Liver (tissue), 9 donors: Measurements from ENCODE around the gene GPM6B. TPM values are rescaled to one million over a fixed set of nuclear protein-coding genes. Genes with fewer than 3 reads are reported as not detected.

ENCODE experiments used
- DNase-seq: peaks from one replicate; pipeline ENCODE4 v3.0.0-alpha.2; 2017; ENCODE audit warnings: low spot score
- H3K27ac ChIP-seq, 2 donors: one replicate each; pipeline ENCODE4 v1.7.0; 2013; ENCODE audit warnings: inconsistent platforms in 2 of 2, low read length in 2 of 2, control low read depth in 1 of 2, low read depth in 1 of 2, mild to moderate bottlenecking in 1 of 2
- H3K27me3 ChIP-seq, 4 donors: one replicate each; pipeline versions ENCODE4 v1.6.1 to v1.7.0; 2013; ENCODE audit warnings: low read length in 3 of 4, inconsistent platforms in 1 of 4, mild to moderate bottlenecking in 1 of 4, moderate library complexity in 1 of 4; ENCODE audit not compliant: control insufficient read depth in 4 of 4, insufficient read depth in 4 of 4
- H3K36me3 ChIP-seq, 4 donors: one replicate each; pipeline versions ENCODE4 v1.6.1 to v1.7.0; 2013; ENCODE audit warnings: low read length in 3 of 4, mild to moderate bottlenecking in 3 of 4, low read depth in 1 of 4, moderate library complexity in 1 of 4; ENCODE audit not compliant: control insufficient read depth in 4 of 4, insufficient read depth in 3 of 4
- H3K4me1 ChIP-seq, 4 donors: one replicate each; pipeline versions ENCODE4 v1.6.1 to v1.7.0; 2013; ENCODE audit warnings: low read length in 3 of 4, mild to moderate bottlenecking in 3 of 4, moderate library complexity in 1 of 4; ENCODE audit not compliant: control insufficient read depth in 4 of 4, insufficient read depth in 4 of 4
- H3K4me3 ChIP-seq, 3 donors: one replicate each; pipeline versions ENCODE4 v1.6.1 to v1.7.0; 2013; ENCODE audit warnings: low read length in 3 of 3, control low read depth in 1 of 3, low read depth in 1 of 3, mild to moderate bottlenecking in 1 of 3
- H3K9ac ChIP-seq, 2 donors: one replicate each; pipeline ENCODE4 v1.7.0; 2013; ENCODE audit warnings: low read length in 2 of 2, mild to moderate bottlenecking in 2 of 2, moderate library complexity in 2 of 2, control low read depth in 1 of 2, low read depth in 1 of 2
- H3K9me3 ChIP-seq, 4 donors: one replicate each; pipeline versions ENCODE4 v1.6.1 to v1.7.0; 2013; ENCODE audit warnings: low read length in 3 of 4; ENCODE audit not compliant: control insufficient read depth in 4 of 4
- CTCF ChIP-seq: fragments of 150-350 bp; IDR thresholded peaks from 2 replicates; pipeline ENCODE4 v1.5.1; 2017; ENCODE audit warnings: improper control_type of control experiment, low read depth, low read length; ENCODE audit not compliant: missing input control
- EGR1 ChIP-seq, 2 donors: IDR thresholded peaks; 2 replicates each; pipeline ENCODE4 v1.6.1; 2016 to 2018; ENCODE audit warnings: antibody characterized with exemption in 2 of 2, low read depth in 2 of 2
- FOXA1 ChIP-seq: IDR thresholded peaks from 2 replicates; pipeline ENCODE4 v1.6.1; 2016; ENCODE audit warnings: antibody characterized with exemption
- FOXA2 ChIP-seq: IDR thresholded peaks from 2 replicates; pipeline ENCODE4 v1.6.1; 2016; ENCODE audit warnings: antibody characterized with exemption
- HNF4A ChIP-seq, 2 donors: conservative IDR thresholded peaks; 2 replicates each; pipeline ENCODE4 v1.6.1; 2016; ENCODE audit warnings: antibody characterized with exemption in 2 of 2, mild to moderate bottlenecking in 2 of 2
- HNF4G ChIP-seq: IDR thresholded peaks from 2 replicates; pipeline ENCODE4 v1.6.1; 2016; ENCODE audit warnings: antibody characterized with exemption
- JUND ChIP-seq, 2 donors: IDR thresholded peaks; 2 replicates each; pipeline ENCODE4 v1.6.1; 2016; ENCODE audit warnings: antibody characterized with exemption in 2 of 2
- NR2F2 ChIP-seq: IDR thresholded peaks from 2 replicates; pipeline ENCODE4 v1.6.1; 2016; ENCODE audit warnings: antibody characterized with exemption
- RAD21 ChIP-seq, 2 donors: IDR thresholded peaks; 2 replicates each; pipeline ENCODE4 v1.6.1; 2016; ENCODE audit warnings: antibody characterized with exemption in 2 of 2, mild to moderate bottlenecking in 2 of 2
- RXRA ChIP-seq, 2 donors: IDR thresholded peaks; 2 replicates each; pipeline ENCODE4 v1.6.1; 2017 to 2018; ENCODE audit warnings: antibody characterized with exemption in 2 of 2, mild to moderate bottlenecking in 1 of 2
- SP1 ChIP-seq: IDR thresholded peaks from 2 replicates; pipeline ENCODE4 v1.6.1; 2018; ENCODE audit warnings: antibody characterized with exemption, mild to moderate bottlenecking
- TAF1 ChIP-seq: conservative IDR thresholded peaks from 2 replicates; pipeline ENCODE4 v1.6.1; 2016; ENCODE audit warnings: antibody characterized with exemption, mild to moderate bottlenecking
- YY1 ChIP-seq: IDR thresholded peaks from 2 replicates; pipeline ENCODE4 v1.6.1; 2016; ENCODE audit warnings: antibody characterized with exemption, mild to moderate bottlenecking
- ZBTB33 ChIP-seq: IDR thresholded peaks from 2 replicates; pipeline ENCODE4 v1.6.1; 2016; ENCODE audit warnings: antibody characterized with exemption
- WGBS: extraction: QIAGEN DNeasy Blood & Tissue Kit; methylation state at CpG from one replicate; pipeline ENCODE4 v1.1.7; 2013; 5-methylcytosine and 5-hydroxymethylcytosine counted together
- polyA plus RNA-seq, 2 donors: library from polyadenylated mRNA; stranded (reverse) in 1 of 2; unstranded in 1 of 2; fragments of 200-250 nt in 1 of 2; fragments of >200 nt in 1 of 2; fragmentation: Nextera tagmentation in 1 of 2; extraction: Ambion mirVana in 1 of 2; gene quantifications; one replicate each; pipeline versions ENCODE4 v1.2.1 to v1.2.3, GENCODE V29; 2013 to 2015
- total RNA-seq, 2 donors: library from RNA; depleted of rRNA; stranded (reverse); fragments of >200 nt; gene quantifications; one replicate each; pipeline ENCODE4 v1.2.3, GENCODE V29; 2014
- TF ChIP-seq, protein P1 (sequence below): IDR thresholded peaks from 2 replicates; pipeline ENCODE4 v1.6.1; 2016; ENCODE audit warnings: antibody characterized with exemption
- TF ChIP-seq, protein P2 (sequence below): IDR thresholded peaks from 2 replicates; pipeline ENCODE4 v1.6.1; 2016; ENCODE audit warnings: antibody characterized with exemption
- donor health status: healthy.
- donor health status: healthy.
- donor health status: healthy.
- donor health status: healthy.
- donor health status: healthy.

The GPM6B gene
- total and polyA plus RNA-seq, 4 donors: 0.42 to 2.3 (median 0.72) TPM

DNA sequence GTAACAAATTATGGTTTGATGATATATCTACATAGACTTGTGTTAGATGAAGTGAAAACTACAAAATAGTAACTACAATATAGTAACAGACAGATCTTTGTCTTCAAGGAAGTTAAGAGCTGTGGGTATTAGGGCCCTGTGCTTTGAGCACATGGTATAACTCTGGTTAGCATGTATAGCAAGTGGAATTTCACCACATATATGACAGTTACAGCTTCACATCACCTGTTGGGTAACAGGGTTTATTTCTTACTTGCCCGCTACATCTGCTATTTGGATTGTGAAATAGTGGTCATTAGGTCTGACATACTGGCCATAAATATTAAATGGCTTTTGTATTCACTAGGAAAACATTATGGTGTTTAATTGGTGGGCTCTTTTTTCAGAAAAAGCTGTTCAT lies 62.1 kb downstream of the GPM6B start:
- peaks cover 0 to 39% (median 9%) of the 10 kb centered on the region in 4 donors for H3K36me3 ChIP-seq
- no peak for DNase-seq
- no peak overlapping the region for H3K4me3 ChIP-seq
- H3K27ac ChIP-seq: no peak overlapping the region
- TF ChIP-seq JUND (IDR thresholded peaks at IDR 0.05) (no peak), YY1 (no peak)
- H3K9ac ChIP-seq: no peak overlapping the region
- no peaks in the 10 kb centered on the region for H3K27me3 ChIP-seq
- 85% methylated on average over 1 of the region's 1 CpG for WGBS
- no peaks in the 10 kb centered on the region for H3K9me3 ChIP-seq
- no peaks in the 10 kb centered on the region for H3K4me1 ChIP-seq

GRCh38 chrX:13752646-13753045 lies 64.2 kb downstream of the GPM6B start:
- Histone ChIP-seq H3K27ac (no peak overlapping the region), H3K4me3 (no peak overlapping the region), H3K27me3 (no peaks in the 10 kb centered on the region), H3K9ac (no peak overlapping the region), H3K36me3 (peaks cover 0 to 26% (median 3%) of the 10 kb centered on the region in 4 donors), H3K4me1 (no peaks in the 10 kb centered on the region), H3K9me3 (no peaks in the 10 kb centered on the region)
- no peak for TF ChIP-seq HNF4A (conservative IDR thresholded peaks at IDR 0.05)
- TF ChIP-seq, protein P1, sequence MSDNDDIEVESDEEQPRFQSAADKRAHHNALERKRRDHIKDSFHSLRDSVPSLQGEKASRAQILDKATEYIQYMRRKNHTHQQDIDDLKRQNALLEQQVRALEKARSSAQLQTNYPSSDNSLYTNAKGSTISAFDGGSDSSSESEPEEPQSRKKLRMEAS: no peak
- TF ChIP-seq RXRA (IDR thresholded peaks at IDR 0.05): no peak
- TF ChIP-seq EGR1 (IDR thresholded peaks at IDR 0.05; ENCODE audit: low read depth in 2 of 2): no peak
- TF ChIP-seq JUND (IDR thresholded peaks at IDR 0.05): no peak
- no peak for TF ChIP-seq FOXA2
- TF ChIP-seq TAF1: no peak
- no peak for TF ChIP-seq NR2F2
- WGBS: 74% methylated on average over 3 of the region's 3 CpGs
- no peak for DNase-seq

- Histone ChIP-seq H3K9ac (no peak overlapping the region), H3K36me3 (peaks cover 0 to 21% (median 3%) of the 10 kb centered on the region in 4 donors), H3K4me3 (no peak overlapping the region), H3K27me3 (no peaks in the 10 kb centered on the region), H3K27ac (no peak overlapping the region), H3K4me1 (no peaks in the 10 kb centered on the region), H3K9me3 (no peaks in the 10 kb centered on the region)
- WGBS: 85% methylated on average over 3 of the region's 3 CpGs
- no peak for DNase-seq
- TF ChIP-seq JUND (IDR thresholded peaks at IDR 0.05) (no peak), CTCF (no peak)
- TF ChIP-seq, protein P2, sequence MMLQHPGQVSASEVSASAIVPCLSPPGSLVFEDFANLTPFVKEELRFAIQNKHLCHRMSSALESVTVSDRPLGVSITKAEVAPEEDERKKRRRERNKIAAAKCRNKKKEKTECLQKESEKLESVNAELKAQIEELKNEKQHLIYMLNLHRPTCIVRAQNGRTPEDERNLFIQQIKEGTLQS: no peak
These were observed 64.8 kb downstream of the GPM6B start for GRCh38 chrX:13752141-13752540.

GRCh38 chrX:13750812-13751211 lies 66.1 kb downstream of the GPM6B start:
- no peak overlapping the region for H3K9ac ChIP-seq
- H3K4me1 ChIP-seq: no peaks in the 10 kb centered on the region
- DNase-seq: no peak
- H3K9me3 ChIP-seq: no peaks in the 10 kb centered on the region
- no peak overlapping the region for H3K4me3 ChIP-seq
- H3K27me3 ChIP-seq: no peaks in the 10 kb centered on the region
- no peak overlapping the region for H3K27ac ChIP-seq
- peaks cover 1 to 19% (median 3%) of the 10 kb centered on the region in 4 donors for H3K36me3 ChIP-seq
- TF ChIP-seq HNF4A (conservative IDR thresholded peaks at IDR 0.05): no peak
- TF ChIP-seq EGR1 (IDR thresholded peaks at IDR 0.05; ENCODE audit: low read depth in 2 of 2): no peak
- no peak for TF ChIP-seq SP1
- TF ChIP-seq NR2F2: no peak
- no peak for TF ChIP-seq HNF4G
- TF ChIP-seq FOXA1: no peak
- TF ChIP-seq RAD21 (IDR thresholded peaks at IDR 0.05): no peak
- TF ChIP-seq, protein P1: no peak
- TF ChIP-seq TAF1: no peak
- no peak for TF ChIP-seq YY1
- TF ChIP-seq CTCF: no peak
- no peak for TF ChIP-seq ZBTB33
- no peak for TF ChIP-seq JUND (IDR thresholded peaks at IDR 0.05)
- no peak for TF ChIP-seq RXRA (IDR thresholded peaks at IDR 0.05)
